GM20431 (cell line): ENCODE measurements around the gene MGRN1.

Experiments used
- in situ Hi-C: fragments of 300-500 bp; cut with MseI, MboI; formaldehyde crosslinking; loops from one replicate; pipeline ENCODE4 v1.15.0; 2020; ENCODE audit warnings: low sequenced_read_pairs; ENCODE audit not compliant: unreplicated experiment

MGRN1 gene

DNA sequence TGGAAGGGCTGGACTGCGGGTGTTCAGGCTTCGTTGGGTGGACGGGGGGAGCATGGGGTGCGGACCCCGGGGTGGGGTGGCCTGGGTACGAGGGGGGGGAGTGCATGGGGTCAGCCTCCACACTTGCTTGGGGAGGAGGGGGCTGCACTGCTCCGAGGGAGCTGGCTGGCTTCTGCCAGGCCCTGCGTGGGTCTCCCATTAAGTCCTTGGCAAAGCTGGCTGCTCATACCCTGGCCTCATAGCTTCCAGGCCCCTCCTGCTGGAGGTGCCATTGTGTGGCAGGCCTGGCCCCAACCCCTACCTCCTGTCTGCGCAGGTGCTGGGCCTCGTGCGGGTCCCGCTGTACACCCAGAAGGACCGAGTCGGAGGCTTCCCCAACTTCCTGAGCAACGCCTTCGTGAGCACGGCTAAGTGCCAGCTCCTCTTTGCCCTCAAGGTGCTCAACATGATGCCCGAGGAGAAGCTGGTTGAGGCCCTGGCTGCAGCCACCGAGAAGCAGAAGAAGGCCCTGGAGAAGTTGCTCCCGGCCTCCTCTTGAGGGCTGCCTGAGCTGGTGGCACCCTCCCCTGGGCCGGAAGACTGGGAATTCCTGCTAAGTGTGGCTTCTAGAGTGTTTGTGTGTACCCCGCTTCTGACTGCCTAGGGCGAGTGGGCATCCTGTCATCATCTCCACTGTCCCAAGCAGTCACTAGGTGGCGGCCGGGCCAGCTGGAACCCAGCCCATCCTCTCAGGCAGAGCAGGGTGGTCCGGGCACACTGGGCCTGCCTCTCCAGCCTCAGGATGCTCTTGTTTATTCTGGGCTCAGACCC lies 70.2 kb downstream of the MGRN1 start:
- in situ Hi-C loops: no loop called here

DNA sequence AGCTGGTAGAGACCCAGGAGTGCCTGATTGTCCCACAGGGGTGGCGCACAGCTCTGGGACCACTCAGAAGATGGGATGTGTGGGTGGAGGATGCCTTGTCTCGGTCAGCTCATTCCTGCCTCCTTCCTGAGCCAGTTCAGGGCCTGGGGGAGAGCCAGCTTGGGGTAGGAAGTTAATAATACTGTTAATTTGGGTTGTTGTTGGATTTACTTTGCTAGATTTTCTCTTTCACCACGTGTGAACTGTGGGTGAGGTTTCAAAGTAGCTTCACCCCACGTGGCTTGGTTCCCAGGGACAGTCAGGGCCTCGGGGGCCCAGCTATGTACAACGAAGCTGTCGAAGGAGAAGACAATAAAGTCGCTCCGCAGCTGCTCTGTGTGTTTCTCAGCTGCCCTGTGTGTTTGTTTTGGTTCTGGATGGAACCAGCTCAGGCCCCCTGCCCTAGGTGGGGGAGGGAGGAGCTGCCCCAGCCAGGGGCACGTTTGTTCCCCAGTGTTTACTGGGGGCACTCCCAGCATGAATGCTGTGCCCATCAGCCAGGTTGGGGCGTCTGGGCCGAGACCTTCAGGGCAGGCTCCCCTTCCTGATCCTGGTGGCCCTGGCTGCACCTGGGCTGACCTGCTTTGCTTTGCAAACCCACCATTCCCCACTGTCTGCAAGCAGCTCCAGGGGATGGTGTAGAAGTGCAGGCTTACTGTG lies 71.0 kb downstream of the MGRN1 start:
- in situ Hi-C loops: no loop called here

DNA sequence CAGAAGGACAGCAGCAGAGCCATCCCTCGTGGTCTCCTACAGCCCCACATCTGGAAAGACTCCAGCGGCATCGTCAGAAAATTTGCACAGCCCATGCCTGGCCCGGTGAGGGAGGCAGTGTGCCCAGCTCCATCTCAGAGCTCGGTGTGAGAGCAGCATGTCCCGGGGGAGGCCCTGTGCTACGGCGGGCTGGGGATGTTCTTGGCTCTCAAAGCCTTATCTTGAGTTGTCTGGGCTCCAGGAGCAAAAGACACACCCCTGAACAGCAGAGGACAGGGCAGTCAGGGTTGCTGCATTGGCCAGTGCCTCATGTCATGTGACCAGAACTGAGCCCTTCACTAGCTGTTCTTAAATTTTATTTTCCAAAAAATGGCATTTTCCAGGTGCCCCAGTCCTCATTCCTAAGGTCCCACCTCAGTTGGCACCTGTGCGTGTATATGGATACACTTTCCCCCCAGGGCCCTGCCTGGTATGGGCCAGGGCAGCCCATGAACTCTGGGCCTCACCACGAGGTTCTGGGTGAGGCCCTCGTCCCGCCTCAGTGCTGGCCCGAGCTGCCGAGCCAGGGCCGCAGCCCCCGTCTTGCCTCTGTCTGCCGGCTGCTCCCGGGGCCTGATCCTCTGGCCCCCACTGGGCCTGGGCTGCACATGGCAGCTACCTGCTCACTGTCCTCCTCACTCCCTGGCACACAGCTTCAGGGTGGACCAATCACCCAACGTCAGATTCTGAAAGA lies 71.7 kb downstream of the MGRN1 start:
- in situ Hi-C loops: no loop called here

DNA sequence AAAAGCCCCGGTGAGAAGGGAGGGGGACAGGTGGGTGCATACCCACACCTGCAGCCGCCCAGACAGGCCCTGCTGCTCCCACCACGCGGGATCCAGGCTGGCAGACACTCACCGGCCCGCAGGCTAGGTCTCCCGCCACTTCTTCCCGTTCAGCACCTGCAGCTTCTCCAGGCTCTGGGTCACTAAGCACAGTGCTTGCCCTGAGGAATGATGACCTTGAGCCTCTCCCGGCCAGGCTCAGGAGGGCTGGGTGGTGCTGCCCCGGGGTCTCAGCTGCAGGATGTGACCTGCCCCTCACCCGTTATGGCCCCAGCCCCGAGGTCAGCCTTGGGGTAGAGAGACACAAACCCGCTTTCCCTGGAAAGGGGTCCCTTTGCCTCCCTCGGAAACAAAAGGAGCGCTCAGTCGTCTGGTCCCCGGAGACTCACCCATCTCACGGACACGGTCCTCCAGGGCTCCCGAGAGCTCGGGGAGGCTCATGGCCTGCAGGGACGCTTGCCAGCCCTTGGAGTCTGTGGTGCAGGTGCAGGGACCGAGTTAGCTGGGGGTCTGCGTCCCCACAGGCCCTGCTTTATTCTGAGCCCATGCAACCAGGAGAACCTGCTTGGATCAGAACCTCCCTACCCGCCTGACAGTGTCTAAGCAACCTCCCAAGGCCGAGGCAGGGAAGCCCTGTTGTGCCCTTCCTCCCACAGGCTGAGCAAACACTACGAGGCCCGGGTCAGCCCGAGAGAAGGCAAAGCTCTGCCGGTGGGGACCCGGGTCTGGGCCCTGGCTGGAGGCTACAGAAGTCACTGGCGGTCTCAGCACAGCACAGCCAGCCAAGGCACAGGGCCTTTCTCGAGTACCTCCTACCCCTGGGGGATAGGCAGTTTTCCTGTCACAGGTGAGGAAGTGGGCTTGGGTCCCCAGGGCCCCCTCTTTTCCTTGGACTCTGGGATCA lies 72.5 kb downstream of the MGRN1 start:
- in situ Hi-C loops: no loop called here

DNA sequence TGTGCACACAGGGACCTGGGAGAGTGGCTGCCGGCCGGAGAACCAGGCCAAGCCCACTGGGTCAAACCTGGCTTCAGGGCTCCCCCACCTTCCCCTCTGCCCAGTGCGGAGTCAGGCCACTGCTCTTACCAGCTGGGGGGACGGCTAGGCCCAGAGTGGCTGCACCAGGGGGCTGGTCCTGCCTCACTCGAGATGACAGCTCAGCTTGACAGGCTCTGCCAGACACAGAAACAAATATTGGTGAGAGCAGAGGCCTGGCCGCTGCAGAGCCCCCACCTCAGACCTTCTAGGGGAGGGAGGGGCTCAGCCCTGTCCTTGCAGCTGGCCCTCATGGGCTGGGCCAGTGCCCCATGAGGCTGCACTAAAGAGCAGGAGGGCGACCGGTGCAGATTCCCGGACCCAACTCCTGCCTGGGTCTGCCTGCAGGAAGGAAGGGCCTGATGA lies 73.2 kb downstream of the MGRN1 start:
- in situ Hi-C loops: no loop called here

DNA sequence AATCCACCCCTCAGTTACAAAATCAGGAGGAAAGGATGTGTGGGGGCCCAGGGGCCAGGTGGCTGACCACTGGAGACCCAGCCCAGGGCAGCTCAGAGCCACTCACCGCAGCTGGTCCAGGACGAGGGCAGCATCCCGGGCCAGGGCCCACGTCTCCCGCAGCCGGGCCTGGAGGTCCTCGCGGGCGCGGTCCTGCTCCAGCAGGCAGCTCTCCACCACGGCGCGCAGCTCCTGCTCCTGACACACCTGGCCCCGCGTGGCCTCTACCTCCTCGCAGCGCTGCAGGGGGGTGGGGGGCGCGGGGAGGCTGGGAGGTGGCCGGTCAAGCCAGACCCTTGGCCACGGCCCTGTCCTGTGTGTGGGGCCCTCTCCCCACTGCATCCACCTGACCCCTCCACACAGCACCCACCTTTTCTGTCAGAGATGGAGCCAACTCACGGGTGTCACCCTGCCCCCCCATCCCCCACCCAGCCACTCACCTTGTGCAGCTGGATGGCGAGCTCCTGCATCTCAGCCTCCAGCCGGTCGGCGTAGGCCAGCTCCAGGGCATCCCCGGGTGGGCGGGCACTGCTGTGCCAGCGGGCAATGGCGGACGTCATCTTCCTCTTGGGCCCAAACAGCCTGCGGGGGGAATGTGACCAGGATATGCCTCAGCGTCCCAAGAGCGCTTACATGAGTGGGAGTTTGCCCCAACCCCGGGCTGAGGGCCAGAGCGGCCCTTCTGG lies 73.9 kb downstream of the MGRN1 start:
- in situ Hi-C loops: no loop called here

DNA sequence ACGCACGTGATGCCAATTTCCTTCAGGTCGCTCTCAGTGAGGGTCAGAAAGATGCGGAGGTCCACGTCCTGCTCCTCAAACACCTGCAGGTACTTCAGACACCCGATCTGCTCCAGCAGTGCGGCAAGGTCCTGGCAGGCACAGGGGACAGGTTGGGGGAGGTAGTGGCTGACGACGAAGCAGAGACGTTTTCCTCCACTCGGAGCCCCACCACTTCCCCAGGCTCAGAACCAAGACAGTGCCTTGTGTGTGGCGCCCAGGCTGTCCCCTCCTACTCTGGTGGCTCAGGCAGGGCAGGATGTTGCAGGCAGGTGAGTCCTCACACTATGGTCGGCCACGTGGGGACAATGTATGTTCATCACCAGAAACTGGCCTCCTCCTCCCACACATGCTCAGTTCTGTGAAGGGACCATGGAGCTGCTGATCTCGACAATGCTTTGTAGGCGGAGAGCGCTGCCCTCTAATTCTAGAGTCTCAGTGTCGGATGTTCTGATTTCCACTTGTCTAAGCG lies 74.5 kb downstream of the MGRN1 start:
- in situ Hi-C loops: no loop called here

DNA sequence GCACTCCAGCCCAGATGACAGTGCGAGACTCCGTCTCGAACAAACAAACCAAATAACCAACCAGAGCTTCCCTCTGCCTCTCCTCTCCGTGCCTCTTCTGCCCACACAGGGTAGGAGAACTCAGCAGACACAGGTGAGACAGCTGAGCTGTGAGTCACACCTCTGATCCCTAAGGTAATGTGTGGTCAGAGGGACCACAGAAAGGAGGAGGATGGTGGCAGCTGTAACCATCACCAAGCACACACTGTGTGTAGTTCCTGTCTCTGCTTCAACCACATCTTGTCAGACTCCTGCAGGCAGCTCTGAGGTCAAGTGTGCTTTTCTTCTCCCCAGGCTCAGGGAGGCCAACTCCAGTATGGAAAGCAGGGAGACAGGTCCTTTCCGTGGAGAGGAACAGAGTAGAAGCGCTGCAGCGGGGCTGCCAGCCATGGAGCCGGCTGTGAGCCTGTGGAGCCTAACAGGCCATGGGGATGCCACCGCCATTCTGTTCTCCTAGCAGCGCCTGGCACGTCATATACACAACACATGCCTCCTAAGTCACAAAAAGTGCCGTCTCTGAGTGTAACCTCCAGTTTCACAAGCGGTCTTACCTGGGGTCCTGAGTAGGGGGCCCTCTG lies 75.9 kb downstream of the MGRN1 start:
- in situ Hi-C loops: no loop called here

DNA sequence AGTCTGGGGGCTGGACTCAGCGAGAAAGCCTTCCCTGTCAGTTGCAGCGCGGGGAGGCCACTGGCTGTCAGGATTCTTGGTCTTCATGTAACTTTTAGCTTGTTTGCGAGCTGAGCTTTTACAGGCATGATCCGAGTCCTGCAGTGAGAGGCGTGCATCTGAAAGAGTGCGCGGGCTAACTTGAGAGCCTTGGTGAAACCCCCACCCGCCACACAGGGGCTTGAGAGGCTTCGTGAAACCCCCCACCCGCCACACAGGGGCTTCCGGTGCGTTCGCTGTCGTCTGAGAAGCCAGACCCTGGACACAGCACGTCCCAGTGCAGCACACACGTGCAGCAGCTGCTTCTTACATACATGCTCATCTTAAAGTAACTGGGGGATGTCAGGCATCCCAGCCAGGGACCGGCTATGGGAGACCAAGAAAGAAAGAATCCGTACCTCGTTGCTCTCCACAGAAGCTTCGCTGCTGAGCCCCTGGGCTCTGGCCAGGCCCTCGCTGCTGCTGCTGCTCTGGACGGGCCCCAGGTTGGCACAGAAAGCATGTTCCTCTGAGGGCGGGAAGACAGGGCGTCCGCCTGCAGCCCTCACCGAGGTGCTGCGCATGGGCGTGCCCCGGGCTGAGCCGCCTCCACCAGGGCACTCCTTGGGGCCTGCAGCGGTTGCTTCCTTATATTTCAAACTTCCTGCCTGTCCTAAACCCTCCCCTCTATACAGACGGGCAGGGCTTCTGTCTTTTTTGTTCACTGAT lies 76.5 kb downstream of the MGRN1 start:
- in situ Hi-C loops: no loop called here

DNA sequence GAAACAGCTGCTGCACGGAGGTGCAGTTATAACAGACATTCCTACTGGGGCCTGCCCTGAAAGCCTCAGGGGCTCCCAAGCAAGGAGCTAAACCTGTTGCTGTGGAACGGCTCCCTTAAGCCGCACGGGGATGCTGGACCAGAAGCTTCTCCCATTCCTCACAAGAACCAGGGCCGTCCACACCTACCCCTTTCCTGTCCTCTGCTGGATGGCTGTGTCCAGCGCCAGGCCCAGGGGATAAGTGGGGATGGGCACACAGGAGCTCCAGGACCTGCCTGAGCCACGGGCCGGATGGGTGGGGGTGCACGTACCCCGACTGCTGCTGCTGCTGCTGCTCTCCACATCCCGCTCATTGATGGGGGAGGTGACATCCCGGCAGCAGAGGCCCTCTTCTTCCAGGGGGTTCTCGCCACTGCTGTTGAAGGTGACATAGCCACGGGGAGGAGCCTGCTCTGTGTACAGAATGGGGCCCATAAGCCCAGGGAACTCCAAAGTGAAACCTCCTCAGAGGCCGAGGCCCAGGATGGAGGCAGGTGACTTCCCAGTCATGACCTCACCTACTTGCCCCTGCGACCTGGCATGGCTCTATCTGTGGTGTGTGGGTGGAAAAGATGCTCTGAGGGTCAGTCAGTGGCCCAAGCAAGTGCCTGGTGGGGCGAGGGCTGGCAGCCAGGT lies 77.3 kb downstream of the MGRN1 start:
- in situ Hi-C loops: no loop called here

DNA sequence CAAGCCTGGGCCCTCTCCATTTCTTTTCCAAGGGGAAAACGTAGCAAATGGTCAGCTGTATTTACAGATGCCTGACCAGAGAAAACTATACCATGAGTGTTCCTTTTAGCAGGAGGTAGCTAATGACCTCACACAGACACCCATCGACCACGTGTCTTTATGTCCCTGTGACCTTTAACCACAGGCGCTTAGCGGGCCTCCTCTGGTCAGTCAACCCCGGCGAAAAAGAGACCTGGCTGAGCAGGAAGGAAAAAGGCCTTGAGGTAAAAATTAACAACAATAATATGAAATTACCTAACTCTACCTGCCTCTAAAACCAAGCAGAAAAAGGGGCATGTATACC lies 77.8 kb downstream of the MGRN1 start:
- in situ Hi-C loops: no loop called here

DNA sequence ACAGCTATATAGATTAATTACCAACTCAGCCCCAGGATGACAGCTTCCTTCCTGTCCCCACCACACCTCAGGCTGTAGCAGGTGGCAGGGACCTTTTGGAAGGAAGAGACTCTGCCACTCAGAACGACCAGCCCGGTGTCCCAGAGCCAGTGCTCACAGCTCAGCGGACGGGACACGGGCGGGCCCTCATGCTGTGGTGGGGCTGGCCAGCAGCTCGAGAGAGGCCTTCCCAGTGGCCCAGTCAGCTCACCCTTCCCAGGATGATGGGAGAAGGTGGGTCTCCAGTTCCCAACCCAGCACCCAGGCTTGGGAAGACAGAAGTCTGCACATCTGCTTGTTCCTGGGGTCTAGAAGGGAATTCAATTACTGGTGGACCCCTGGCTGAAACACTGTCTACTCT lies 79.3 kb downstream of the MGRN1 start:
- in situ Hi-C loops: no loop called here

DNA sequence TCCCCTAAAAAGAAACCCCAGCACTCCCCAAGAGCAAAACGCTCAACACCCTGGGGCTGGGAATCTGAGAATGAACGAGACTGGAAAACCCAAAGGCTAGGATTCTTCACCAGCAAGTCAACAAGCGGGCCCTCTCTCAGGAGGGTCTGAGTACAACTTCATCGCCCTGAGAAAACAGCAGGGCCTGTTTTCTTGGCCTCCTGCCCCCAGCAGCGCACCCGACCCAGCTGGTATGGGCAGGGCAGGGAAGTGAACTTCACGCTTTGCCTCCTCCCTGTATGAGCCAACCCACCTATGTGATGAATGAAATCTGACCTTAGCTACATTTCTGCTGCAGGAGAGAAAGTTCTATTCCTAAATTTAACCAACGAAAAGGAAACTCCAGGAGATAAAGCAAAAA lies 79.9 kb downstream of the MGRN1 start:
- in situ Hi-C loops: no loop called here

DNA sequence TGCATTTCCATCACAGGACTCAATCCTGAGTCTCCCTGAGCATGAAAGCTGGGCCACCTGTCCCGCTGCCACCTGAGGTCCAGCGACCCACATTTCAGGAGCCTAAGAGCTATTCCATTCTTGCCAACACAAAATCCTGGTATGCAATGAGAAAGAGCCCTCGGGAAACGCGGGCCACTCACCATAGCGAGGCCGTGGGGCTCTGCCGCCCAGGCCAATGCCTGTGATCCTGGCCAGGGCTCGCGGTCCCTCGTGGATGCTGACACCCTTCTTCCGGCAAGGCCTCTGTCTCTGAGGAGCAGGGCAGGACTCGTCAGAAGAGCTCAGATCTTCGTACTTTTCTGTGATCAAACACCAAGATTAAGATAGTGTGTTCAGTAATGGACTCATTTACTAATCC lies 80.3 kb downstream of the MGRN1 start:
- in situ Hi-C loops: no loop called here

DNA sequence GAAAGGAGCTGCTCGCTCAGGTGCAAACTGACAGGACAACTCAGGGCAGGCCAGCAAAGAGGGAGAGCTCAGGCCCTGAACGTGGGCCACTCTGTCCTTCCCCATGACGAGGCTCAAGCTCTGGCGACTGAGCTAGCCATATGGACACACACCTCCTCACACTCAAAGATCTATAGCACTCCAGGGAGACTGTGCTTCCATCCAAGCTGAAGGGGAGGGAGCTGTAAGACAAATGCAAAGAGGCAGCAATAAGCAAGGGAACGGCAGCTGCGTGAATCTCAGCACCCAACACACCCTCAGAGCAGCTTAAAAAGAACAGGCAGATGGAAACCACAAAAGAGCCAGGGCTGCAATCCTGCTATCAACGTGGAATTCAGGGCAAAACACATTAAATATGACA lies 82.2 kb downstream of the MGRN1 start:
- in situ Hi-C loops: no loop called here

DNA sequence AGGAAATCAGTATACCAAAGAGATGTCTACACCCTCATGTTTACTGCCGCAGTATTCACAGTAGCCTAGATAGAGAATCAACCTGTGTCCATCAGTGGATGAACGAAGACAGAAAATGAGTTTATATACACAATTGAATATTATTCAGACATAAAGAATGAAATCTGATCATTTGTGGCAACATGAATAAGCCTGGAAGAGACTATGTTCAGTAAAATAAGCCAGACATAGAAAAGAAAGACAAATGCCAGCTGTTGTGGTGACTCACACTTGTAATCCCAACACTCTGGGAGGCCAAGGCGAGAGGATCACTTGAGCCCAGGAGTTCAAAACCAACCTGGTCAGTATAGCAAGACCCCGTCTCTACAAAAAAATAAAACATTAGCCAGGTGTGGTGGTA lies 84.9 kb downstream of the MGRN1 start:
- in situ Hi-C loops: no loop called here

DNA sequence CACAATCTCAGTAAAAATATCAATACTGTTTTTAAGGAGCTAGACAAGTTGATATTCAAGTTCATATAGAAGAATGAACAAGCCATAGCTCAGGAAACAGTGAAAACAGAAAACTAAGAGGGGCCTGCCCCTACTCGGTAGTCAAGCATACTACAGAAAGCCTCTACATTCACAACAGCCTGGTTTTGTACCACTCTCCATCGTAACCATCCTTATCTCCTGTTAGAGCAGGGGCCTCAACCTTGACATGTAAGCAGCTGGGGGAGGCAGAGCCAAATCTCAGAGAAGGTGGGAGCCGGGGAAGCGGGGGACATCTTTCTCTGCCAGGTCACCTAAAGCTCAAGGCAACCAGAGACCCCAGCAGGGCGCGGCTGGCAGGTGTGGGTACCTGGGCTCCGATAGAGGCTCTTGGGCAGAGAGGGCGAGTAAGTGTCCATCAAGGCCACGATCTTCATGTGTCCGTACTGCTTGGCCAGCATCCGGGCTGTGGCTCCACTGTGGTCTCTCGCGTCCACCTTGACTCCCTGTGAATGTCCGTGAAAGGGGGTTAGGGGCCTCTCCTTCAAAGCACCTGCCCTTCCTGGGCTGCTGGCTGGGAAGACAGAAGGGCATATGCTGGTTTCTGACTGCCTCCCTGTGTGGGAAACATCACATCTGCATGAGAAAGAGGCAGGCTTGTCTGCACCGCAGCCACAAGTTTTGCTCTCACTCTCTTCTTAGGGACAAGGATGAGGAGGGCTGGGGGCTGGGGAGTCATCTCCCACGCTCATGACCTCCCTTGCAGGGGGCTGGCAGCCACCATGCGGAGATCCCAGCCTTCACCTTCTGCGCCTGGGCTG lies 89.3 kb downstream of the MGRN1 start:
- in situ Hi-C loops: no loop called here
